HG03095 (cell line): ENCODE measurements around the gene UAP1L1.

ENCODE experiments used
- ATAC-seq: cut with Tn5 transposase; IDR thresholded peaks from one replicate; pipeline ENCODE4 v1.9.1; 2021; ENCODE audit warnings: moderate library complexity; ENCODE audit not compliant: unreplicated experiment

UAP1L1 gene

DNA sequence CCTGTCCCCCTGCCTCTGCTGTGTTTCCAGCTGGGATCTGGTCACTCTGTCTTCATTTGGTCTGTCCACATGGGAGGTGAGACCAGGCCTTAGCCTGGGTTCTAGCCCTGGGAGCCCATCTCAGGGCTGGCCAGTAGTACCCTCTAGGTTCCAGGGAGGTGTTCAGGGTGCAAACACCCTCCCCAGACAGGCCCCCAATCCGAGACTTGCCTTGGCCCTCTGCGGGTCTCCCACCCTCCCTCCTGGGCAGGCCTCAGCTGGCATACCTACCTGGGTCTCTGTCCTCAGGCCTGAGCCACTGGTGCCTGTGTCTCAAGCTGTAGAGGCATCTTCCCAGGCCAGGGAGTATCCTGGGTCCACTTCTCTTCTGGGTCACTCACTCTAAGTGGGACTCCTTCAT lies 6.0 kb upstream of the UAP1L1 start:
- ATAC-seq: no peak

DNA sequence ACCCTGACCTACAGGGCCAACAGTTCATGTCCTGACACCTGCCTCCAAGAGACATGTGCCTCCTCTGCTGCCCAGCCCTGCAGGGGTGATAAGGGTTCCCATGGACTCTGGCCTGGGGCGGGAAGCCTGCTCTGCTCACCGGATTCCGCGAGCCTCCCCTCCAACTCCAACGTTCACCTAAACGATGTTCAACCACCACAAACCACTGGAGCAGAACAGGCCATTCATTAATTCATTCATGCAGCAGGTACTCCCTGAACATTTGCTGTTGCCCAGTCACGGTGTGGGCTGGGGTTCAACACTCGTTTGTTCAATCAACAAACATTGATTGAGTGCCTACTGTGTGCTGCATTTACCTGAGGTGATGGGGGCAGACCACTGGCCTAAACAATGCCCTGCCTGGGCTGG lies 3.3 kb upstream of the UAP1L1 start:
- no peak for ATAC-seq

DNA sequence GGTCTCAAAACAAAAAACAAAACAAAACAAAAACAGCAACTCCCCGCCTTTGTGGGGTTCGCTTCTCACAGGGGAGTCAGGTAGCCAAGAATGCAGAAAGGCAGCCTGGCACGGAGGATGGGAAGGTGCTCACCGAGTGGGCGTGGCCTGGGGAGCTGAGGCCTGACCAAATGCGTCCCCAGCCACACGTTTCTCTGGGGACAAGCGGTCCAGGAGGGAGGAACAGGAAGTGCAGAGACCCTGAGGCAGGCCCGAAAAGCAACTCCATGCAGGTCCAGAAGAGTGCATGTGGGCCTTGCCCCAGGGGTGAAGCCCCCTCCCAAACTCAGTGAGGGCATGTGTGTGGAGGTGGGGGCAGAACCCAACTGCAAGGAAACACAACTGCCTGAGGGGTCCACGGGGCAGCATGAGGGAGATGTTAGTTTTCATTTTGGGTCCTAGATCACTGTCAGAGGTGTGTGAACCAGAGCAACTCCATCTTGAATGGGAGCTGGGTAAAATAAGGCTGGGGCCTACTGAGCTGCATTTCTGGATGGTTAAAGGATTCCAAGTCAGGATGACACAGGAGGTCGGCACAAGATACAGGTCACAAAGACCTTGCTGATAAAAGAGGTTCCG lies 2.6 kb upstream of the UAP1L1 start:
- no peak for ATAC-seq

DNA sequence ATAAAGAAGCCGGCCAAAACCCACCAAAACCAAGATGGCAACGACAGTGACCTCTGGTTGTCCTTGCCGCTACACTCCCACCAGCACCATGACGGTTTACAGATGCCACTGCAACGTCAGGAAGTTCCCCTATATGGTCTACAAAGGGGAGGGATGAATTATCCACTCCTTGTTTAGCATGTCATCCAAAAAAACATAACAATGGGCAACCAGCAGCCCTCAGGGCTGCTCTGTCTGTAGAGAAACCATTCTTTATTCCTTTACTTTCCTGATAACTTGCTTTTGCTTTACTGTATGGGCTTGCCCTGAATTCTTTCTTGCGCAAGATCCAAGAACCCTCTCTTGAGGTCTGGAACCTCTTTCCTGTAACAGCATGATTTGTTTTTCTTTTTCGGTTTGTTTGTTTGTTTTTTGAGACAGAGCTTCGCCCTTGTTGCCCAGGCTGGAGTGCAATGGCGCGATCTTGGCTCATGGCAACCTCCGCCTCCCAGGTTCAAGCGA lies 2.0 kb upstream of the UAP1L1 start:
- ATAC-seq: no peak

DNA sequence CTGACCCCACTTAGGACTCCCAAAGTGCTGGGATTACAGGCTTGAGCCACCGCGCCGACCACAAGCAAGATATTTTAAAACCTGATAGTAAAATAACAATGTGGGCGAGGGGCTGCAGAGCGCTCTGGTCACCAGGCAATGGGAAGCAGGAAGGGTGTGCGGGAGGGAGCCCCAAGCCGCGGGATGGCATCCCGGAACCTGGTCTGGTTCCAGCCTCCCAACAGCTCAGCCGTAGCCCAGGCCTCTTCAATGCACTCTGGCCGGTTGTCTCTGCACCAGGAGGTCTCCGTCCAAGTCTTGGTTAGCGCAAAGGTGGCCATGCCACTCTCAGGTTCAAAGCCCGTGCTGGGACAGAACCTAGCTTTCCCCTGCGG lies 694 bp upstream of the UAP1L1 start:
- ATAC-seq: no peak

DNA sequence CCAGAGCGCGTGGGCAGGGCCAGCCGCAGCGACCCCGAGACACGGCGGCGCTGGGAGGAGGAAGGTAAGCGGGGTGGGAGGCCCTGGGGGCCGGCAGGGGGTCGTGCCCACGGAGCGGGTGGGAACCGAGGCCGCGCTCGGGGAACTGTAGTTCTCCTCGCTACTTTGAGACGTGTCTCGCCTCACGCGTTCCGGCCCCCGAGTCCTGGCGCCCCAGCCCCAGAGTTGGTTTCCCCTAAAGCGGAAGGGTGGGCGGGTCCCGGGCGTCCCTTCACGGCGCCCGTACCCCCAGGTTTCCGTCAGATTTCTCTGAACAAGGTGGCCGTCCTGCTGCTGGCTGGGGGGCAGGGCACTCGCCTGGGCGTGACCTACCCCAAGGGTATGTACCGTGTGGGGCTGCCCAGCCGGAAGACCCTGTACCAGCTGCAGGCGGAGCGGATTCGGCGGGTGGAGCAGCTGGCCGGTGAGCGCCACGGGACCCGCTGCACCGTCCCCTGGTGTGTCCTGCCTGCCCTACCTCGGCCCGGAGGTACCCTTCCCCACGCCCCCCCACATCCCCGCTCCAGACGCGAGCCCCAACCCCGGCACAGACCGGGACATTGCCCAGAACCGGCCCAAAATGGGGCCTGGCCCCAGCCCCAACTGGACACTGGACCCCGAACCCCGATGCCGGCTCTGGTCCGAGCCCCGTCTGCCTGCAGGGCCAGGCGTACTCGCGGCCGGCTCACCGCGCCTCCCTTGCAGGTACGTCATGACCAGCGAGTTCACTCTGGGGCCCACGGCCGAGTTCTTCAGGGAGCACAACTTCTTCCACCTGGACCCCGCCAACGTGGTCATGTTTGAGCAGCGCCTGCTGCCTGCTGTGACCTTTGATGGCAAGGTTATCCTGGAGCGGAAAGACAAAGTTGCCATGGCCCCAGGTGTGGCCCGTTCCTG lies 709 bp downstream of the UAP1L1 start:
- ATAC-seq: peak; percentile 21

DNA sequence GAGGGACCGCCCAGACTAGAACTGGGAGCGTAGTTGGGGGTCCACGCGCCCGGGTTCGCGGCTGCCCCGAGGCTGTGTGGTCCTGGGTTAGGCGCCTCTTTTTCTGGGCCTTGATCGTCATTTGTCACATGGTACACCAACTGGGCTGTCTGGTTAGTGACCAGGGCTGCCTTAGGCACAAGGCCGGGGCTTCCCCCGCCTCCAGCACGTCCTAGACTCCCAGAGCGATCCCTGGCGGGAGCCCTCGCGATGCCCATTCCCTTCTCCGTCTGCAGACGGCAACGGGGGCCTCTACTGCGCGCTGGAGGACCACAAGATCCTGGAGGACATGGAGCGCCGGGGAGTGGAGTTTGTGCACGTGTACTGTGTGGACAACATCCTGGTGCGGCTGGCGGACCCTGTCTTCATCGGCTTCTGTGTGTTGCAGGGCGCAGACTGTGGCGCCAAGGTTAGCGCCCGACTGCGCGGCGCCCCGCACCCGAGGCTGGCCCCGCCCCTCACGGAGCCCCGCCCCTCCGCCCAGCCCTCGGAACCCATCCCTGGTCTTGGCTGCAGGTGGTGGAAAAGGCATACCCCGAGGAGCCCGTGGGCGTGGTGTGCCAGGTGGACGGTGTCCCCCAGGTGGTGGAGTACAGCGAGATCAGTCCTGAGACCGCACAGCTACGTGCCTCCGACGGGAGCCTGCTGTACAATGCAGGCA lies 1.5 kb downstream of the UAP1L1 start:
- no peak for ATAC-seq

DNA sequence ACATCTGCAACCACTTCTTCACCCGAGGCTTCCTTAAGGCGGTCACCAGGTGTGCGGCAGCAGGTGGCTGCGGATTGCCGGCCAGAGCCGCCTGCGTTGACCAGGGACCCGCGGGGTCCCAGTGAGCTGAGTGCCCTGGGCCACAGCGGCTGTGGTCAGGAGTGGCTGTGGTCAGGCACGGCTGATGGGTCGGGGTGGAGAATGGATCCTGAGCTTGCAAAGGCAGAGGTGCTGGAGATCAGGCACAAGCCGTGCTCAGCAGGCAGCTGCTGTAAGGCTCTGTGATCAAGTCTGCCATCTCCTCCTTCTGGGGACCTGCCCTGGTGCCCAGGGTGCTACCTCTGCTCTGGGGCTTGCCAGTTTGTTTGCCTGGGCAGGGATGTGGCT lies 2.1 kb downstream of the UAP1L1 start:
- no peak for ATAC-seq

DNA sequence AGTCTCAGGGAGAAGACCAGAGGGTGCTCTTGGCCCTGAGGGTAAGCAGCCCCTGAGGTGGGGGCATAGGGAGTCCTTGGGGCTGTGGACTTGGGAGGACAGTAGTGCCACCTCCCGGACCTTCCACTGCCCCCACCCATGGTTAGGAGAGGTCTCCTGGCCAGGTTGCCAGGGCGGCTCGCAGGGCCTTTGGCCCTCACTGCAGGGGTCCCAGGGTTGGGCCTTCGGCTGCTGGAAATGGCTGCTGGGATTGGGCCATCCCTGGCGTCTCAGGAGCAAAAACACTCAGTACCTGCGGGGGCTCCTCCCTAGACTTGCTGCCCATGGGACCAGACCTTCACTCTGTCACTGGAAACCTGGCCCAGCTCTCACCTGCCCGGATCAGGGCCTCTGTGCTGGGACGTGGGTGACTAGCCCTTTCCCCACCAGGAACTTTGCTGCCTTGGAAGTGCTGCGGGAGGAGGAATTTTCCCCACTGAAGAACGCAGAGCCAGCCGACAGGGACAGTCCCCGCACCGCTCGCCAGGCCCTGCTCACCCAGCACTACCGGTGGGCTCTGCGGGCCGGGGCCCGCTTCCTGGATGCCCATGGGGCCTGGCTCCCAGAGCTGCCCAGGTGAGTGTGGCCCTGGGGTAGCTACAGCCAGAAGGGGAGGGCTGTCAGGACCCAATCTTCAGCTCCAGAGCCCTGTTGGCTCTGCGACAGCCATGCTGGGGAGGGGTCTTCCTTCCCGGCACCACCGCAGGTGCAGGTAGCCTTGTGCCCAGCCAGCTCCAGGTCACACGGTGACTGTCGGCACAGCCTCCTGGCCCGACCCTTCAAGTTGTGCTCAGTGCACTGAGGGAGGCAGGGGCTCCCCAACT lies 3.2 kb downstream of the UAP1L1 start:
- no peak for ATAC-seq

DNA sequence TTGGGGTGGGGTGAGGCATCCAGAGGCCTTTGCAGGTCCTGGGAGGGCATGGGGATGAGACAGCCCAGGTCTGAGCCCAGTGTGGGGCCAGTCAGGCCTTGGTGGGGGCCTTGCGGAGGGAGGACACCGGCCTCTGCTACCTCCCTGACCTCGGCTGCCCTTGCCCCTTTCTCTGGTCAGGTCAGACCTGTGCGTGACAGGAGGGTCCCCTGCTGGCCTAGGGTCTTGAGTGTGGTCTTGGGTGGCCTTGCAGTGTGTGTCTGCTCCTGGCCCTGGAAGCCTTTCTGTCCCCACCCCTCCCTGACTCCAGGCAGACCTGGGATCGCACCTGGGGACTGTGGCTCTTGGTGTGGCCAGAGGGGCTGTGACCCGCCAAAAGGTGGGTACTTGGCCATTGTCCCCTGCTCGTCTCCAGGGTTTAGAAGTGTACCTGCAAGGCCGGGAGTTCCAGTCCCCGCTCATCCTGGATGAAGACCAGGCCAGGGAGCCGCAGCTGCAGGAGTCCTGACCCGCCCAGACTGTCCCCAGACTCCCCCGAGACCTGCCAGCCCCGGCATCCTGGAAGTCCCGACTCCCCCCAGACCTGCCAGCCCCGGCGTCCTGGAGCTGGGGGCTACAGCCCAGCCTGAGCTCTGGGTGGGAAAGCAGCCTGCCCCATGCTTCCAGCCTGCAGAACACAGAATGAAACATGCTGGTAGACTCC lies 5.1 kb downstream of the UAP1L1 start:
- ATAC-seq: no peak

DNA sequence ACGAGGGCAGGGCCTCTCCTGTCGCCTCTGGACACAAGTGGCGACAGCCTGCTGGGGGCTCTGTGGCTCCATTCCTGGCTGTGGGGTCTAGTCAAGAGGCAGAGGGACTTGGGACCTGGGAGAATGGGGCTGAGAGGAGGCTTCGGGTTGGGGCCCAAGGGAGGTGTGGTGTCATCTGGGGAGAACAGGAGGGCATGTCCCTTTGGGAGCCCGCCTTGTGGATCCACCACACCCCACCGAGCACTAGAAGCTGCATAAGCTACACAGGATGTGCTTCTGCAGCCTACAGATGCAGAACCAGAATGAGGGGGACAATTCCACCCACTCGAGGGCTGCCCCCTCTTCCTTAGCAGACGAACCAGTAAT lies 5.6 kb downstream of the UAP1L1 start:
- ATAC-seq: no peak

DNA sequence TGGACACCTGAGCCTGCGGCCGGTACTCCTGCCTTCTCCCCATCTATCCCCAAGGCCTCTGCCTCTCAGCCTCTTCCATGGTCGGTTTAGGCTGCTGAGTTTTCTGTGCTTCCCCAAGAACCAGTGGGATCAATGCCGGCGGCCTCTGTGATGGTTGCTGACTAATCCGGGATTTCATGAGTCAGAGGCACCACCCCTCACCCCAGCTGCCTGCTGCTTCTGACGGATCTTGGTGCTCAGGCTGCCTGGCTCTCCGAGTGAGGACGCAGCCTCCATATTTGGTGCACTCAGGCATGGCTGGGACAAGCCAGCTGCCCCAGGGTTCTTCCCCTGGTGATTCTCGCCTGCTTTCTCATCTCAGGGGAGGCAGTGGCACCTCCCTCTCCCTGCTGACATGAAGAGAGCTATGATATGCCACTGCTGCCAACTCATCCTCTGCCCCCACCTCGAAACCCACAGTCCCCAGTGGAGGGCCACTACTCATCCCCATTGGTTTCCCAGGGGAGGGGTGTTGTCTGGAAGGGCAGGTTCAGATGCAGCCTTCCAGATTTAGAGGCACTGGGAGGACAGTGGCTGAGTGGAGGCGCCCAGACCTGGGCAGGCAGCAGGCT lies 6.2 kb downstream of the UAP1L1 start:
- no peak for ATAC-seq

DNA sequence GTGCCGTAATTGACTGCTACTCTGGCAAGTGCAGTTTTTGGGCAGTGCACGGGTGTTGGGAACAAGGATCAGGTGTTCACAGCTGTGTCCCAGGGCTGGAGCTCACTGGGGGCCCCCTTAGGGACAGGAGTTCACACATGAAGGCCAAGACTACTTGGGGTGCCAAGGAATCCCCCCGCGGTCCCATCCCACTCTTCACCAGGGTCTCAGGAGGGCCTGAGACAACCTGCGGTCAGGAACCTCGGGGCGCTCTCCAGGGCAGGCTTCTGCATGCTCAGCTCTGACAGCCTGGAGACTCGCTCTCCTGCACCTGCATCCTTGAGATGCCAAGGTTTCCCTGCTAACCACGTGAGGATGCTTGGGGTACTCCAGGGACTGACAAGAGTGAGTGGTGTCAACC lies 7.2 kb downstream of the UAP1L1 start:
- no peak for ATAC-seq

DNA sequence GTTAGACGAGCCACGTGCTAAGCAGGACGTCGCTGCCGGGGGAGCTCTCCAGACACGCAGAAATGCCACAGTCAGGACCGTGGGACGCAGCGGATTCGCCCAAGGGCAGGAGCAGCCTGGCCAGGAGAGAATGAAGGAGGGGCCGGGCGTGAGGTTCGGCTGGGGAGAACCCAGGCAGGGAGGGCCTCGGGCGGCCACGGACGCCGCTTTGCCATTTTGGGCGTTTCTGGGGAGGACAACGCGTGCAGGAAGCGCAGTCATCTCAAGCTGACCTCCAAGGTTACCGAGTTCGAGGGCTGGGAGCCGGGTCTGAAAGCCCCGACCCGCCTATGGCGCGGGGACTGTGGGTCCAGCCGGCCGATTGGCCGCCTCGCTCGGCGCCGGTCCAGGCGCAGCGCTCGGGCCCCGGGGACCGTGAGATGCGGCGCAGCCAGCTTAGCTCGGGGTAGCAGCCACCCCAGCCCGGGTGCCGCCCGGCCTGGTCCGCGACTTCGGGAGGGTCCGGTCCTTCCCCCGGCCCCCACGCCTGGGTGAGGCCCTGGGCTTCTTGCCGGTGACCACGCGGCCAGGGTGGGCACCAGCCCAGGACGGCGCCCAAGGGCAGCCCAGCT lies 8.7 kb downstream of the UAP1L1 start:
- peak; percentile 2 for ATAC-seq

DNA sequence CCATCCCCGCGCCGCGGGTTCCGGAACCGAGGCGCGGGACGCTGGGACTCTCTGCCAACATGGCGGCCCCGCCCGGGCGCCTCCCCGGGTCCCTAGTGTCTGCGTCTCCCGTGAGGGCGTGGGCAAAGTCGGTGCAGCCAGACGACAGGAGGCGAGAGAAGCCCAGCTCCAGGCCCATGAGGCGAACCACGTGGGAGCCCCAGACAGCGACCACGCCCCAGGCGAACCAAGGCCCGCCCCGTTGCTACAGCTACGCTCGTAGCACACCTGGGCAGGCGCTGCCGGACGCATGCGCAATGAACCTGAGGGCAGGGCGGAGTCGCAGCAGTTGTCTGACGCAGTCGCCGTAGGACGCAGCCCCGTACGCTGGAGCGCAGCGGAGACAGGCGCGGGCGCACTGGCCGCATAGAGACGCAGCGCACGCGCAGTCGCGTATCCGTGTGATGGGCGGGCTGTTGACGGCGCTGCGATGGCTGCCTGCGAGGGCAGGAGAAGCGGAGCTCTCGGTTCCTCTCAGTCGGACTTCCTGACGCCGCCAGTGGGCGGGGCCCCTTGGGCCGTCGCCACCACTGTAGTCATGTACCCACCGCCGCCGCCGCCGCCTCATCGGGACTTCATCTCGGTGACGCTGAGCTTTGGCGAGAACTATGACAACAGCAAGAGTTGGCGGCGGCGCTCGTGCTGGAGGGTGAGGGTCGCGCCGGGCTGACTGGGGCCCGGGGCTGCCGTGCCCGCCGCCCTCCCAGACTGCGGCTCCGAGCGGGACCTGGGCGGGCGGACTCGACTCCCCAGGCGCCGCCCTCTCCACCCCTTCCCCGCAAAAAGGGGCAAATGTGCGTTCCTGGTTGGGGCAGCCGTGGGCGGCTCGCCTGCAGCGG lies 9.5 kb downstream of the UAP1L1 start, which contains the start of gene MAN1B1:
Gene MAN1B1 (plus strand): TSS at position 455 of the 878 bp plus-strand sequence. CDS start 15 bp downstream, at position 470.
- peak; percentile 65 for ATAC-seq

DNA sequence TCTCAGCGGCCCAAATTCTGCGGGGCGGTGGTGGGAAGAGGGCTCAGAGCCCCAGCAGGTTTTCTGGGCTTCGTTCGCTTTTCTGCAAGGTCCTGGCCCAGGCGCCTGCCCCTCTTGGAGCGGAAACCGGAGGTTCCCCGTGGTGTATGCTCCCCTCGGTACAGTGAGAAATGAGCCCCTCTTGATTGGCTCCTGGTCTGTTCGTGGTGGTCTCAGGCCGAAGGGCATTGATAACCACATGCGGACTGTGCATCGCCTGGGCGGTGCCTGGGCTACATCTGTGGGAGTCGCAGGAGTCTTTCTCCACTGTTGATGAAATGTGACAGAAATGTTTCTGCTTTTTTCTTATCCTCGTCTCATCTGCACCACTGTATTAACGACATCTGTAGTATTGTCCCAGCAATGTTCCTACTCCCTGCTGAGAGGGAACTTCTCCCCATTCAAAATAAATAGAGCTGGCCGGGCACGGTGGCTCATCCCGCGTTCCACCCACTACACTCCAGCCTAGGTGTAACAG lies 10.2 kb downstream of the UAP1L1 start:
- no peak for ATAC-seq

DNA sequence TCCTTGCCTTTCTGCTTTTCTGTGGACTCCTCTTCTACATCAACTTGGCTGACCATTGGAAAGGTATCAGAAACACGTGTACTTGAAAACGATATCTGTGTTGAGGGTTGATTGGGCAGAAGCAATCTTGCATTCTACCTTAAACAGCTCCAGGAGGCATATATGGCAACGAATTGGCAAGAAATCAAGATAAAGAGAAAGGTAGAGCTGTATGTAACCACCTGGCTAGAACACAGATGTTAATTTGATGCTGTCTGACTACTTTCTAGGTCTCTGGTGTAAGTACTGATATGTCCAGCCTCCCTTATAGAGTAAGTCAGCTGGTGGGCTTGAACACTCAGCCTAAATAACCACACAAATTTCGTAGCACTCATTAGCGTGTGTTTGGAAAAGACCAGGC lies 10.8 kb downstream of the UAP1L1 start:
- ATAC-seq: no peak
